ENCODE results near the gene IGSF11. TPM values are rescaled to one million over a fixed set of nuclear protein-coding genes. Genes with fewer than 3 reads are reported as not detected.

IGSF11 gene
- total RNA-seq, 3 donors from 2014 or later, result 0.63 to 5.9 TPM; not detected in 1

DNA sequence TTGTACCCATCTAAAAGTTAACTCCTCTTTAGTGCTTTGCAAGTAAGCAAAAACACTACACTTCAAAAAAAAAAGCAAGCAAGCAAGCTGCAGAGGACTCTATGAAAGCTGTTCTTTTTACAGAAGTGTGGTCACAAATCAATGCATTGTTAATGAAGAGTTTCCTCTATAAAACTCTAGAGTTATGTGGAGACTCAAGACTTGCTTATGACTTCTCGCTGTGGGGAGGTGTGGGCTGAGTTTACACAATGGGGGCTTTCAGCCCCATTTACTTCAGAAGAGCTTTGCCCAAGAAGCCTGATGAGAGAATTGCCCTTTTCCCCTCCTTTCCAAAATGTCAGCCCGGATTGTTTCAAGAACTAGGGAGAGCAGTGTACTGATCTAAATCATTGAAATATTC is 144.4 kb downstream of the IGSF11 start:
- Histone ChIP-seq H3K4me3 (no peak overlapping the region), H3K36me3 (ENCODE audit: low read depth) (no peaks in the 10 kb centered on the region), H3K9me3 (no peaks in the 10 kb centered on the region), H3K4me1 (ENCODE audit: low read depth) (no peaks in the 10 kb centered on the region)
- TF ChIP-seq, protein P1, sequence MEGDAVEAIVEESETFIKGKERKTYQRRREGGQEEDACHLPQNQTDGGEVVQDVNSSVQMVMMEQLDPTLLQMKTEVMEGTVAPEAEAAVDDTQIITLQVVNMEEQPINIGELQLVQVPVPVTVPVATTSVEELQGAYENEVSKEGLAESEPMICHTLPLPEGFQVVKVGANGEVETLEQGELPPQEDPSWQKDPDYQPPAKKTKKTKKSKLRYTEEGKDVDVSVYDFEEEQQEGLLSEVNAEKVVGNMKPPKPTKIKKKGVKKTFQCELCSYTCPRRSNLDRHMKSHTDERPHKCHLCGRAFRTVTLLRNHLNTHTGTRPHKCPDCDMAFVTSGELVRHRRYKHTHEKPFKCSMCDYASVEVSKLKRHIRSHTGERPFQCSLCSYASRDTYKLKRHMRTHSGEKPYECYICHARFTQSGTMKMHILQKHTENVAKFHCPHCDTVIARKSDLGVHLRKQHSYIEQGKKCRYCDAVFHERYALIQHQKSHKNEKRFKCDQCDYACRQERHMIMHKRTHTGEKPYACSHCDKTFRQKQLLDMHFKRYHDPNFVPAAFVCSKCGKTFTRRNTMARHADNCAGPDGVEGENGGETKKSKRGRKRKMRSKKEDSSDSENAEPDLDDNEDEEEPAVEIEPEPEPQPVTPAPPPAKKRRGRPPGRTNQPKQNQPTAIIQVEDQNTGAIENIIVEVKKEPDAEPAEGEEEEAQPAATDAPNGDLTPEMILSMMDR (IDR thresholded peaks at IDR 0.05), result no peak
- DNase-seq (no peak), ATAC-seq (no peak)
- intact Hi-C loops (cut with DNase I, micrococcal nuclease), result no loop called here

DNA sequence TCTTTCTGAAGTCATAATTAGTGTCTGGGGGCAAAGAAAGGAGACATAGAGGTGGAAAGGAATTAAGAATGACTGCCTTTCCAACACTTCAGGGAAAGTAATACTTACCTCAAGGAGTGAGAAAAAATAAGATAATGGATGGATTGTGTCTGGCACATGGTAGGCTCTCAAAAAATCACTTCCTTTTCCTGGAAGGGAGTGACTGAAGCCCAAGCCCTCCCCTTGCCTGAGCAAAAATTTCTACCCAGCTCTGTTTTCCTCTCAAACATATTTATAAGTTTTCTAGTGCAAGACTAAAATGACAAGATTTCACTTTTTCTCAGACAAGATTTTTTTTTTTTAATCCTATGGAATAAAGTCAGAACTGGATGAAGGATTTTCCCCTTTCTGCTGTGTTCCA is 145.0 kb downstream of the IGSF11 start:
- intact Hi-C loops (cut with DNase I, micrococcal nuclease), result no loop called here

DNA sequence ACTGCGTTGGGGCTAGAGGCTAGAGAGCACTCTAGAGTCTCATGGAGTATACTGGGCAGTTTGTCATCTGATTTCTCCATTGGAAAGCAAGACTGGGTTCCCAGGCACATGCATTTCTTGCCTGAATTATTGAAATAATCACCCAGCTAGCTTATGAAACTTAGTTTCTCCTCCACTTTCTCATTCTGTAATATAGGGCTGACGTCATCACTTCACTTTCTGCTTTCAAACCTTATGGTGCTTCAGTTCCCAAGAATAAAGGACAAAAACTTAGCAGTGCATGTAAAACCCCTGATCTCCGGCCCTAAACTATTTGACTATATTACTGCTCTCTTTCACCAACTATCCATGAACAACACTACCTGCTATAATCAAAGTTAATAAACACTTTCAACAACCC is 147.9 kb downstream of the IGSF11 start:
- ATAC-seq, result no peak
- Histone ChIP-seq H3K4me3 (no peak overlapping the region), H3K4me1 (ENCODE audit: low read depth) (no peaks in the 10 kb centered on the region), H3K36me3 (ENCODE audit: low read depth) (no peaks in the 10 kb centered on the region), H3K9me3 (no peaks in the 10 kb centered on the region)
- intact Hi-C loops (cut with DNase I, micrococcal nuclease), result no loop called here
- TF ChIP-seq, protein P1 (IDR thresholded peaks at IDR 0.05), result no peak
- DNase-seq, result no peak

More for the DNA sequence above, 145.0 kb downstream of the IGSF11 start:
- ATAC-seq (no peak), DNase-seq (no peak)
- Histone ChIP-seq H3K4me3 (no peak overlapping the region), H3K4me1 (ENCODE audit: low read depth) (no peaks in the 10 kb centered on the region), H3K36me3 (ENCODE audit: low read depth) (no peaks in the 10 kb centered on the region), H3K9me3 (no peaks in the 10 kb centered on the region)
- TF ChIP-seq, protein P1 (IDR thresholded peaks at IDR 0.05), result no peak

DNA sequence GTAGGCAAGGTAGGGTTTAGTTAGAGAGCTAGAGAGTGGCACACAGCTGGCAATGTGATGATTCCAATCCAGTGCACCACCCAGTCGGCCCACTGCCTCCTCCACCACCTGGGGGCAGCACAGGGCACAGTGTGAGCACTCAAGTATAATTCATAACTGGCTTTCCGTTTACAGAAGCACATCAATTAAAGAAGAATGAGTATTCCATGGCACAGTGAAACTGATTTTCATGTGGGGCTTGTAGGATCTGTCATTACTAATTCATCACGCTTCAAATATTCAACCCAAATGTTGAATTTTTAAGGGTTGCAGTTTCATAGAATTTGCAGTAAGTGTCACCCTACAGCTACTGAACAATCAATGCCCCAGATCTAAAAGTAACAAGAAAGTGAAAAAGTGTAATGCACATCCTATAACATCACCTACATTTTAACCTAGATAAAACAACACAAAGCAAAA is 149.9 kb downstream of the IGSF11 start:
- DNase-seq (peak; percentile 54 to 89 (median 78)), ATAC-seq (peak; percentile 87)
- intact Hi-C loops (cut with DNase I, micrococcal nuclease), result loop anchor here (5.0 kb wide), 2 partner anchors 148 to 213 kb away; partner anchors contain the start of gene IGSF11 (in 1 of the 2)
- TF ChIP-seq, protein P1 (IDR thresholded peaks at IDR 0.05), result peak; percentile 73
- Histone ChIP-seq H3K36me3 (ENCODE audit: low read depth) (no peaks in the 10 kb centered on the region), H3K4me1 (ENCODE audit: low read depth) (no peaks in the 10 kb centered on the region), H3K9me3 (no peaks in the 10 kb centered on the region), H3K4me3 (no peak overlapping the region)

DNA sequence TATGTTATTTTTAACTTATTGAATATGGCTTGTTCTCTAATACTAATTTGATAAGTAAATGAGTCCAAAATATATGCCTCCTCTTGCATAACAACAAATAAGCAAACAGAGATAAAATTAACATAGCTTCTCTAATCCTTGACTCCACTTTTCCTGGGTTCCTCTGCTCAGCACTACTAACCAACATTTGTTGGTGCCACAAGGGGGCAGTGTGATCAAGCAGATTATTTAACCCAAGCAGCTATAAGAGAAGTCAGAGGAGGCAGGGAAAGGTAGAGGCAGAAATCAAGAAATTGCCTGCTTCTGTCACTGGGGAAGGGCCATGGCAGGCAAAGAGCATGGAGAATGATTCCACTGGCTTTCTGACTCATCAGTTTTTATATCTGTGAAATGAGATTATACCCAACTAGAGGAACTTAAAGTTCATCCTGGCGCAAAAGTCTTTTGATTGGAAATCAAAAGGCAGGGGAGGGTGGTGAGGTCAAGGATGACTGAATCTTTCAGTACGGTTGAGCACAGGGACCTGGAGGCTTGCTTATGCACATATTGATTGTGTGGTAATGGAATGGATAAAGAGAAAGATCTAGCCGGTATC is 152.2 kb downstream of the IGSF11 start:
- no peaks in the 10 kb centered on the region for H3K9me3 ChIP-seq
- no peak overlapping the region for H3K4me3 ChIP-seq
- H3K36me3 ChIP-seq (ENCODE audit: low read depth), result no peaks in the 10 kb centered on the region
- no peaks in the 10 kb centered on the region for H3K4me1 ChIP-seq (ENCODE audit: low read depth)
- TF ChIP-seq, protein P1 (IDR thresholded peaks at IDR 0.05), result peak; percentile 54
- DNase-seq (peak in 2 of 3 donors; percentile 31 to 85), ATAC-seq (peak; percentile 62)
- intact Hi-C loops (cut with DNase I, micrococcal nuclease), result loop anchor here (5.0 kb wide), 2 partner anchors 150 to 215 kb away; partner anchors contain the start of gene IGSF11 (in 1 of the 2)

Measured in mucosa of descending colon (tissue), 3 donors.